ENCODE measurements around the gene SLC22A31.

SLC22A31 gene

DNA sequence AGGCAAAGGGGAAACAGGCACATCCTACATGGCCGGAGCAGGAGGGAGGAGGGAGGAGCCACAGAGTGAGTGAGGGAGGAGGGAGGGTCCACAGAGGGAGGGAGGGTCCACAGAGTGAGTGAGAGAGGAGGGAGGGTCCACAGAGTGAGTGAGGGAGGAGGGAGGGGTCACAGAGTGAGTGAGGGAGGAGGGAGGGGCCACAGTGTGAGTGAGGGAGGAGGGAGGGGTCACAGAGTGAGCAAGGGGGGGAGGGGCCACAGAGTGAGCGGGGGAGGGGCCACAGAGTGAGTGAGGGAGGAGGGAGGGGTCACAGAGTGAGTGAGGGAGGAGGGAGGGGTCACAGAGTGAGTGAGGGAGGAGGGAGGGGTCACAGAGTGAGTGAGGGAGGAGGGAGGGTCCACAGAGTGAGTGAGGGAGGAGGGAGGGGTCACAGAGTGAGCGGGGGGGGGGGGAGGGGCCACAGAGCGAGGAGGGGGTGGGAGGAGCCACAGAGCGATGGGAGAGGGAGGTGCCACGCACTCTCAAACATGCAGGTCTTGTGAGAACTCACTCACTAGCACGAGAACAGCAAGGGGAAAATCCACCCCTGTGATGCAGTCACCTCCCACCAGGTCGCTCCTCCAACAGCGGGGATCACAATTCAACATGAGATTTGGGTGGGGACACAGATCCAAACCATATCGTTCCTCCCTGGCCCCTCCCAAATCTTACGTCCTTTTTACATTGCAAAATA is 53.1 kb downstream of the SLC22A31 start:
- no peak for DNase-seq

GRCh38 chr16:89146211-89147005 is 53.9 kb downstream of the SLC22A31 start:
- DNase-seq: no peak
